OCI-LY7 (cell line): ENCODE results near the gene PLA1A. TPM values are rescaled to one million over a fixed set of nuclear protein-coding genes. Genes with fewer than 3 reads are reported as not detected.

Experiments used
- BruUV-seq: library from RNA; stranded (reverse); fragments of 400-500 nt; replicated peaks from 2 replicates; lab custom pipeline; 2021; lab: Mats Ljungman, UMichigan
- CTCF ChIA-PET: fragments of 300-600 bp; sonication (Branson Sonifier 250); formaldehyde crosslinking; loops from one replicate; lab custom pipeline; 2022; ENCODE audit warnings: antibody characterized with exemption; ENCODE audit not compliant: unreplicated experiment; lab: Charles Lee
- POLR2A ChIA-PET: fragments of 300-600 bp; sonication (Branson Sonifier 250); formaldehyde crosslinking; loops from one replicate; lab custom pipeline; 2022; ENCODE audit warnings: antibody characterized with exemption; lab: Charles Lee
- DNase-seq: peaks from one replicate; pipeline ENCODE4 v3.0.0-alpha.2; 2015; ENCODE audit warnings: low spot score
- H2AFZ ChIP-seq: fragments of 200-600 bp; sonication (generic), shearing (Covaris generic); 2 replicates; pipeline ENCODE4 v1.6.1; 2014; ENCODE audit warnings: mild to moderate bottlenecking, antibody characterized with exemption, low read length, moderate library complexity
- H3K27ac ChIP-seq: fragments of 200-600 bp; sonication (generic); 2 replicates; pipeline ENCODE4 v1.5.1; 2014; ENCODE audit warnings: mixed run types, low read depth, mild to moderate bottlenecking, moderate library complexity, low read length, inconsistent platforms; ENCODE audit not compliant: poor library complexity, severe bottlenecking
- H3K36me3 ChIP-seq: fragments of 200-600 bp; sonication (generic); 2 replicates; pipeline ENCODE4 v1.6.1; 2014; ENCODE audit warnings: mild to moderate bottlenecking, antibody characterized with exemption, low read length, moderate library complexity, mixed read lengths; ENCODE audit not compliant: insufficient read depth
- H3K4me1 ChIP-seq: fragments of 200-600 bp; sonication (generic); 2 replicates; pipeline ENCODE4 v1.5.1; 2014; ENCODE audit warnings: mild to moderate bottlenecking, low read length; ENCODE audit not compliant: insufficient read depth, poor library complexity, severe bottlenecking
- H3K4me2 ChIP-seq: fragments of 200-600 bp; sonication (generic); 2 replicates; pipeline ENCODE4 v1.6.1; 2014; ENCODE audit warnings: mild to moderate bottlenecking, low read length
- H3K4me3 ChIP-seq: fragments of 200-600 bp; sonication (generic); 2 replicates; pipeline ENCODE4 v1.5.1; 2014; ENCODE audit warnings: mild to moderate bottlenecking, low read depth, low read length; ENCODE audit not compliant: poor library complexity, severe bottlenecking
- H3K79me2 ChIP-seq: fragments of 200-600 bp; sonication (generic); 2 replicates; pipeline ENCODE4 v1.6.1; 2016; ENCODE audit warnings: low read depth, mild to moderate bottlenecking, low read length, moderate library complexity, mixed read lengths; ENCODE audit not compliant: insufficient read depth
- H3K9me2 ChIP-seq: fragments of 200-600 bp; sonication (generic); 2 replicates; pipeline ENCODE4 v1.6.1; 2016; ENCODE audit warnings: mild to moderate bottlenecking, low read length, mixed read lengths; ENCODE audit not compliant: insufficient read depth
- H3K9me3 ChIP-seq: fragments of 200-600 bp; sonication (generic); 2 replicates; pipeline ENCODE4 v1.6.1; 2014; ENCODE audit warnings: mild to moderate bottlenecking, mixed run types, low read length, mixed read lengths
- H4K20me1 ChIP-seq: fragments of 200-600 bp; sonication (generic); 2 replicates; pipeline ENCODE4 v1.6.1; 2014; ENCODE audit warnings: mild to moderate bottlenecking, antibody characterized with exemption, low read length, moderate library complexity, mixed read lengths; ENCODE audit not compliant: insufficient read depth
- EZH2phosphoT487 ChIP-seq: fragments of 200-600 bp; sonication (generic); IDR thresholded peaks from 2 replicates; pipeline ENCODE4 v1.6.1; 2018; ENCODE audit warnings: low read depth, borderline replicate concordance, mild to moderate bottlenecking, mixed run types, antibody characterized with exemption, low read length, moderate library complexity, mixed read lengths
- intact Hi-C: fragments of 100-400 bp; cut with micrococcal nuclease; formaldehyde crosslinking; loops from one replicate; pipeline ENCODE4 v1.10.0; 2022; ENCODE audit not compliant: unreplicated experiment
- total RNA-seq, 2 experiments: library from RNA; depleted of rRNA in 1 of 2; stranded (reverse); fragments of >200 nt in 1 of 2; shearing (Covaris generic) in 1 of 2; gene quantifications; 2 replicates each; pipeline ENCODE4 v1.2.3, GENCODE V29; 2014 to 2022
- TF ChIP-seq, protein P1 (sequence below): fragments of 200-600 bp; sonication (generic); conservative IDR thresholded peaks from 2 replicates; pipeline ENCODE4 v1.5.1; 2014; ENCODE audit warnings: mild to moderate bottlenecking, antibody characterized with exemption, low read length, moderate library complexity, mixed read lengths

PLA1A gene
- total RNA-seq, 2 experiments from 2014 or later: not detected

DNA sequence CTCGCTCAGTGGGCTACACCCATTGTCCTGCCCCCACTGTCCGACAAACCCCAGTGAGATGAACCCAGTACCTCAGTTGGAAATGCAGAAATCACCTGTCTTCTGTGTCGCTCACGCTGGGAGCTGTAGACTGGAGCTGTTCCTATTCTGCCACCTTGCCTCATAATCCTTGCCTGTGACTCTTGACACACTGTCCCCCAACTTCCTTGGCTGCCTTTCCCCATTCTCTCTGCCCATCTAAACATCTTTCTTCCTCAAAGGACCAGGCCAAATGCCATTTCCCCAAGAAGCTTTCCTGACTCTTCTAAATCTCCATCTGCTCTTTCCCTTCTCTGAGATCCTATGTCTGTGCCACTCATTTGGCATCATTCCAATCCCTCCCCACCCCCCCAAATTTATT lies 28.5 kb upstream of the PLA1A start:
- Histone ChIP-seq H4K20me1 (no peaks in the 10 kb centered on the region), H3K27ac (no peak overlapping the region), H2AFZ (no peak overlapping the region), H3K9me2 (no peaks in the 10 kb centered on the region), H3K4me3 (no peak overlapping the region), H3K79me2 (no peaks in the 10 kb centered on the region), H3K9me3 (no peaks in the 10 kb centered on the region), H3K4me2 (no peak overlapping the region), H3K4me1 (no peaks in the 10 kb centered on the region), H3K36me3 (no peaks in the 10 kb centered on the region)
- TF ChIP-seq, protein P1, sequence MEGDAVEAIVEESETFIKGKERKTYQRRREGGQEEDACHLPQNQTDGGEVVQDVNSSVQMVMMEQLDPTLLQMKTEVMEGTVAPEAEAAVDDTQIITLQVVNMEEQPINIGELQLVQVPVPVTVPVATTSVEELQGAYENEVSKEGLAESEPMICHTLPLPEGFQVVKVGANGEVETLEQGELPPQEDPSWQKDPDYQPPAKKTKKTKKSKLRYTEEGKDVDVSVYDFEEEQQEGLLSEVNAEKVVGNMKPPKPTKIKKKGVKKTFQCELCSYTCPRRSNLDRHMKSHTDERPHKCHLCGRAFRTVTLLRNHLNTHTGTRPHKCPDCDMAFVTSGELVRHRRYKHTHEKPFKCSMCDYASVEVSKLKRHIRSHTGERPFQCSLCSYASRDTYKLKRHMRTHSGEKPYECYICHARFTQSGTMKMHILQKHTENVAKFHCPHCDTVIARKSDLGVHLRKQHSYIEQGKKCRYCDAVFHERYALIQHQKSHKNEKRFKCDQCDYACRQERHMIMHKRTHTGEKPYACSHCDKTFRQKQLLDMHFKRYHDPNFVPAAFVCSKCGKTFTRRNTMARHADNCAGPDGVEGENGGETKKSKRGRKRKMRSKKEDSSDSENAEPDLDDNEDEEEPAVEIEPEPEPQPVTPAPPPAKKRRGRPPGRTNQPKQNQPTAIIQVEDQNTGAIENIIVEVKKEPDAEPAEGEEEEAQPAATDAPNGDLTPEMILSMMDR: no peak
- TF ChIP-seq EZH2phosphoT487: no peak
- BruUV-seq: no TSS peak
- ChIA-PET POLR2A (no interaction called here), CTCF (no interaction called here)
- no peak for DNase-seq
- intact Hi-C loops: no loop called here

DNA sequence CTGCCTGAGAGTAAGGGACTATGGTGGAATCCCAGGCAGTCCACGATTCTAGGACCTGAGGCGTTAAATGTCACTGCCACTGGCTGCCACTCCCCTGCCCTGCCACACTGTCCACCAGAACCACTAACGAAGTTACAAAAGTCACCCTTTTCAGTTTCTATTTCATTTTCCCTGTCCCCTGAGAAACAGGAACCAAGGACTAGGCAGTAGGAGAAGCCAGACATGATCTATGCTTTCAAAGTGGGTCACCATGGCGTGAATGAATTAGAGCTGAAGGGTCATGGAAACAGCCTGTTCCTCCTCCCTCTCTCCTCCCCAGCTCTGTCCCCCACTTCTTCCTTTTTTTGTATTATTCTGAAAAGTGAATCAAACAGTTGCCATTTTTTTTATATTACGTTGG lies 27.5 kb upstream of the PLA1A start:
- no peaks in the 10 kb centered on the region for H3K36me3 ChIP-seq
- H3K27ac ChIP-seq: no peak overlapping the region
- no peak overlapping the region for H2AFZ ChIP-seq
- H3K9me2 ChIP-seq: no peaks in the 10 kb centered on the region
- POLR2A ChIA-PET: no interaction called here
- no peaks in the 10 kb centered on the region for H3K4me1 ChIP-seq
- H3K4me3 ChIP-seq: no peak overlapping the region
- TF ChIP-seq EZH2phosphoT487: no peak
- H3K79me2 ChIP-seq: no peaks in the 10 kb centered on the region
- no peak overlapping the region for H3K4me2 ChIP-seq
- intact Hi-C loops: no loop called here
- CTCF ChIA-PET: no interaction called here
- BruUV-seq: no TSS peak
- no peaks in the 10 kb centered on the region for H3K9me3 ChIP-seq
- no peak for DNase-seq
- no peaks in the 10 kb centered on the region for H4K20me1 ChIP-seq

DNA sequence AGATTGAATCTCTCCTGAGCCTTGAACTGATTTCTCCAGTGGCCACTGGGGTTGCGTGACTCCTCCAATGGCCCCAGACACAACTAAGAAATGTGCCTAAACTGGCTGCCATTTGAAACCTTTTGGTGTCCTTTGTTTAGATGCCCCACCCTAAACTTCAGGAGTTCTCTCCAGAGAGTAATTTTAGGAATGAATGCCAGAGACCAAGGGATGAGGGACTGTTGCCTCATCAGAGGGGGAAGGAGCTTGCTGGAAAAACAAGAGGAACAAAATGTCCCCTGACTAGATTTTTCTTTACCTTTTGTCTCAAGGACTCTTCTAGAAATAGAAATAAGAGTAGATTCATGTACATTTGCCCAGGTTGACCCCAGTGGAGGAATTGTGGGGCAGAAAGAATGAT lies 26.5 kb upstream of the PLA1A start:
- Histone ChIP-seq H3K4me2 (no peak overlapping the region), H3K4me3 (no peak overlapping the region), H4K20me1 (no peaks in the 10 kb centered on the region), H3K27ac (no peak overlapping the region), H3K9me2 (no peaks in the 10 kb centered on the region), H3K36me3 (no peaks in the 10 kb centered on the region), H3K9me3 (no peaks in the 10 kb centered on the region), H3K79me2 (no peaks in the 10 kb centered on the region), H2AFZ (no peak overlapping the region), H3K4me1 (no peaks in the 10 kb centered on the region)
- no TSS peak for BruUV-seq
- ChIA-PET POLR2A (no interaction called here), CTCF (no interaction called here)
- DNase-seq: no peak
- intact Hi-C loops: no loop called here
- TF ChIP-seq, protein P1: no peak
- TF ChIP-seq EZH2phosphoT487: no peak
